ENCODE measurements around the gene DCBLD1. TPM values are rescaled to one million over a fixed set of nuclear protein-coding genes. Genes with fewer than 3 reads are reported as not detected.

The DCBLD1 gene
- total and polyA plus RNA-seq, 4 donors = 10.0 to 38.1 (median 13.0) TPM

DNA sequence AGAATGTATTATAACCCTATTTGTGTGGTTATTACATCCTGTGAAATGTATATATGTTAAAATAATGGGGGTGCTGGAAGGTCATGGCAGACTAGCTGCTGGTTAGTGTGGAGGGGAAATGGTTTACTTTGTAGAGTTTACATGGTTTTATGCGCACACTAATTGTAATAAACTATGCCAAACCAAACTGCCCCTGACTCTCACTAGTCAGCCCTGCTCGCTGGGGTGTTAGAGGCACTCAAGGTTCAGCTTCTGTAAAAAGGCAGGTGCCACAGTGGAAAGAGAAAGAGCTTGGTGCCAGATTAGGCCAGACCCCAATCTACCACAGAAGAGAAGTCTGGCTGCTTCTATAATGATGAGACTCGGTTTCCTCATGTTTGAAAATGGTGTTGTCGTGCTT, 67.1 kb downstream of the DCBLD1 start:
- TF ChIP-seq, protein P1, sequence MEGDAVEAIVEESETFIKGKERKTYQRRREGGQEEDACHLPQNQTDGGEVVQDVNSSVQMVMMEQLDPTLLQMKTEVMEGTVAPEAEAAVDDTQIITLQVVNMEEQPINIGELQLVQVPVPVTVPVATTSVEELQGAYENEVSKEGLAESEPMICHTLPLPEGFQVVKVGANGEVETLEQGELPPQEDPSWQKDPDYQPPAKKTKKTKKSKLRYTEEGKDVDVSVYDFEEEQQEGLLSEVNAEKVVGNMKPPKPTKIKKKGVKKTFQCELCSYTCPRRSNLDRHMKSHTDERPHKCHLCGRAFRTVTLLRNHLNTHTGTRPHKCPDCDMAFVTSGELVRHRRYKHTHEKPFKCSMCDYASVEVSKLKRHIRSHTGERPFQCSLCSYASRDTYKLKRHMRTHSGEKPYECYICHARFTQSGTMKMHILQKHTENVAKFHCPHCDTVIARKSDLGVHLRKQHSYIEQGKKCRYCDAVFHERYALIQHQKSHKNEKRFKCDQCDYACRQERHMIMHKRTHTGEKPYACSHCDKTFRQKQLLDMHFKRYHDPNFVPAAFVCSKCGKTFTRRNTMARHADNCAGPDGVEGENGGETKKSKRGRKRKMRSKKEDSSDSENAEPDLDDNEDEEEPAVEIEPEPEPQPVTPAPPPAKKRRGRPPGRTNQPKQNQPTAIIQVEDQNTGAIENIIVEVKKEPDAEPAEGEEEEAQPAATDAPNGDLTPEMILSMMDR (IDR thresholded peaks at IDR 0.05; ENCODE audit: control extremely low read depth, extremely low read depth) = no peak
- WGBS, 2 donors = 86 to 92% methylated on average over 4 of the region's 4 CpGs
- Histone ChIP-seq H3K9me3 (ENCODE audit: control insufficient read depth in 4 of 4, insufficient read depth in 3 of 4, low read length in 3 of 4) (no peaks in the 10 kb centered on the region), H3K27ac (ENCODE audit: low read depth in 1 of 2, low read length in 1 of 2) (no peak overlapping the region), H3K9ac (ENCODE audit: insufficient read depth in 1 of 2, low read length in 2 of 2) (no peak overlapping the region), H3K27me3 (ENCODE audit: control insufficient read depth in 3 of 3, insufficient read depth in 3 of 3, low read length in 2 of 3) (no peaks in the 10 kb centered on the region), H3K4me1 (ENCODE audit: control insufficient read depth in 5 of 5, insufficient read depth in 5 of 5, low read length in 5 of 5) (peaks cover 0 to 19% (median 3%) of the 10 kb centered on the region in 5 donors), H3K4me3 (no peak overlapping the region), H3K36me3 (ENCODE audit: control insufficient read depth in 4 of 4, insufficient read depth in 4 of 4, low read length in 4 of 4) (peaks cover 3 to 26% (median 14%) of the 10 kb centered on the region in 4 donors)
- DNase-seq = no peak
- ATAC-seq (ENCODE audit: insufficient read depth, low FRiP score) = no peak

DNA sequence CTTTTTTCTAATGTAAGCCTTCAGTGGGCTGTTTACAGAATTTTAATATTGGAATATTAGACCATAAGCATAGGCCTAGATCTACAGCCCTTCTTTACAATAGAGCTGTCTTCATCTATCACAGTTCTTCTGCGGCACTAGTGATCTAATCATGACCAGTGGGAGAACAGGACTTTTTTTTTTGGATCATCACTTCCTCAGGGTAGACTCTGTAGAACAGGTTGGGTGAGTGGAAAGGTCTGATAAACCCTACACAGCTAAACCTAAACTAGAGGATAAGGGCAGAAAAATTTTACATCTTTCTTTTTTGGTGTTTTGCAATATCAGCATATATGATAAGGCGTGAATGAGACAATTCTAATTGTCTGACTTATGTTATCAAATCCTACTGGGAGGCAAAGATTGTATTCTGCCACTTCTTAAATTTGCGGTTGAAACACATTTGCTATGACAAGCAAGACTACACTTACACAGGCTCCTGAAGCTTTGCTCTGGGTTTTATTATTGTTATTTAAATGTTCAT, 67.7 kb downstream of the DCBLD1 start:
- ATAC-seq (ENCODE audit: insufficient read depth, low FRiP score) = no peak
- Histone ChIP-seq H3K4me1 (ENCODE audit: control insufficient read depth in 5 of 5, insufficient read depth in 5 of 5, low read length in 5 of 5) (peaks cover 0 to 19% (median 3%) of the 10 kb centered on the region in 5 donors), H3K36me3 (ENCODE audit: control insufficient read depth in 4 of 4, insufficient read depth in 4 of 4, low read length in 4 of 4) (peaks cover 3 to 21% (median 14%) of the 10 kb centered on the region in 4 donors), H3K27ac (ENCODE audit: low read depth in 1 of 2, low read length in 1 of 2) (no peak overlapping the region), H3K9ac (ENCODE audit: insufficient read depth in 1 of 2, low read length in 2 of 2) (no peak overlapping the region), H3K27me3 (ENCODE audit: control insufficient read depth in 3 of 3, insufficient read depth in 3 of 3, low read length in 2 of 3) (no peaks in the 10 kb centered on the region), H3K9me3 (ENCODE audit: control insufficient read depth in 4 of 4, insufficient read depth in 3 of 4, low read length in 3 of 4) (no peaks in the 10 kb centered on the region), H3K4me3 (no peak overlapping the region)
- no peak for DNase-seq
- TF ChIP-seq, protein P1 (IDR thresholded peaks at IDR 0.05; ENCODE audit: control extremely low read depth, extremely low read depth) = no peak
- 93% methylated on average over 3 of the region's 3 CpGs for WGBS, 2 donors

DNA sequence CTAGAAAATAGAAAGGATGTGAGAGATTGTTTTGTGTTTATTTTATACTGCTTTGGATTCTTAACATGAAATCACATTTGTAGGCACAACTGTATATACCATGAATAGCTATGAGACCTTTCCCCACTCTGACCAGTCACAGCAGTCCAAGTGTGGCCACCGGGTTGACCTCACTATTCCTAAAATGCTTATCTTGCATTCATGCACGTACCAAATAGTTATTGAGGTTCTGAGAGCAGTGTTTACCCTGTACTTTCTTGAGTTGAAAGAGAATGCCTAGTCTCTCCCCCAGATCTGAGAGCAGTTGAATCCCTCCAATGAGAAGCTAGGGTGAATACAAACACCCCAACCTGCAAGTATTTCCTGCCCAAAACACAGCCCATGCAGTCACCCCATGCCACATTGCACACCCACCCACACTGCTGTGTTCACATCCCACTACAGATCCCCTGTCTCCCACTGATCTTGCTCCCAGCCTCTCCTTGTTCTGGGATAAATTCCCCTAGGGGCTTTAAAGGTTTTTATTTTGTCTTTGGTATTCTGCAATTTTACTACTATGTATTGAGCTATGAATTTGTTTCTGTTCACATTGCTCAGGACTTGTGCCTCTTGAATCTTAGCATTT, 68.3 kb downstream of the DCBLD1 start:
- Histone ChIP-seq H3K4me1 (ENCODE audit: control insufficient read depth in 5 of 5, insufficient read depth in 5 of 5, low read length in 5 of 5) (peaks cover 0 to 19% (median 3%) of the 10 kb centered on the region in 5 donors), H3K9ac (ENCODE audit: insufficient read depth in 1 of 2, low read length in 2 of 2) (no peak overlapping the region), H3K9me3 (ENCODE audit: control insufficient read depth in 4 of 4, insufficient read depth in 3 of 4, low read length in 3 of 4) (no peaks in the 10 kb centered on the region), H3K27me3 (ENCODE audit: control insufficient read depth in 3 of 3, insufficient read depth in 3 of 3, low read length in 2 of 3) (no peaks in the 10 kb centered on the region), H3K36me3 (ENCODE audit: control insufficient read depth in 4 of 4, insufficient read depth in 4 of 4, low read length in 4 of 4) (peaks cover 2 to 20% (median 14%) of the 10 kb centered on the region in 4 donors), H3K4me3 (no peak overlapping the region), H3K27ac (ENCODE audit: low read depth in 1 of 2, low read length in 1 of 2) (no peak overlapping the region)
- ATAC-seq (ENCODE audit: insufficient read depth, low FRiP score) (no peak), DNase-seq (no peak)
- TF ChIP-seq, protein P1 (IDR thresholded peaks at IDR 0.05; ENCODE audit: control extremely low read depth, extremely low read depth) = no peak
- WGBS, 2 donors = 39 to 62% methylated on average over 2 of the region's 2 CpGs

Measured in lung (tissue), 12 donors.